ENCODE measurements around the gene CHMP1A.
"Not testable (repeated sequence)": the region's sequence is repeated elsewhere in the genome, so short reads cannot be mapped to it uniquely, and the experiment has no call there.

The CHMP1A gene

DNA sequence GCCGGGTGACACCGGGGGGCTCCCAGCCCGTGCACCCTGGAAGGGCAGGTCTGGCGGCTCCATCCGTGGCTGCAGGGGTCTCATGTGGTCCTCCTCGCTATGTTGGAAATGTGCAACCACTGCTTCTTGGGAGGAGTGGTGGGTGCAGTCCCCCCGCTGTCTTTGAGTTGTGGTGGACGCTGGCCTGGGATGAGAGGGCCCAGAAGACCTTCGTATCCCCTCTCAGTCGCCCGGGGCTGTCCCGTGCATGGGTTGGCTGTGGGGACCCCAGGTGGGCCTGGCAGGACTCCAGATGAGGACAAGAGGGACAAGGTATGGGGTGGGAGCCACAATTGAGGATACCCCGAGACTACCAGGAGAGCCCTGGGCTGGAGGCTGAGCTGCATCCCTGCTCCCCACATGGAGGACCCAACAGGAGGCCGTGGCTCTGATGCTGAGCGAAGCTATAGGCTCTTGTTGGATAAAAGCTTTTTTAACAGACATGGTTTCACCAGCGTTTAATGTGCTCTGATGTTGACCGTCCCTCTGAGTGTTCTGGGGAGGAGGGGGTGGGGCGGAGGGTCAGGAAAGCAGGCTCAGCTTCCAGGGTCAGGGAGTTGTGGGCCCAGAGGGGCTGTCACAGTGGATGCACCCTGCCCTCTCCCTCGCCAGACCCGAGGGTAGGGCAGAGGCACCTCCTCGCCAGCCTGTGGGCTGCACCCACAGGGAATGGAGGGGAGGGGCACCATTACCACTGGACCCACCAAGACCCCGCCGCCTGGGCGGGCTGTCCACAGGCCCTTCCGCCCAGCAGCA, 38.6 kb upstream of the CHMP1A start:
- Mint-ChIP-seq H3K27ac (no peak overlapping the region), H3K4me1 (ENCODE audit: low read depth) (peaks cover 28% of the 10 kb centered on the region), H3K36me3 (ENCODE audit: low read depth) (peaks cover 71% of the 10 kb centered on the region), H3K27me3 (no peaks in the 10 kb centered on the region), H3K4me3 (no peak overlapping the region), H3K9me3 (no peaks in the 10 kb centered on the region)
- no peak for DNase-seq

GRCh38 chr16:89695086-89695874, 37.8 kb upstream of the CHMP1A start:
- H3K4me1 Mint-ChIP-seq (ENCODE audit: low read depth): peaks cover 24% of the 10 kb centered on the region
- peaks cover 78% of the 10 kb centered on the region for H3K36me3 Mint-ChIP-seq (ENCODE audit: low read depth)
- H3K9me3 Mint-ChIP-seq: no peaks in the 10 kb centered on the region
- H3K27ac Mint-ChIP-seq: peak overlapping the region; percentile 22
- no peak overlapping the region for H3K4me3 Mint-ChIP-seq
- no peak for DNase-seq
- H3K27me3 Mint-ChIP-seq: no peaks in the 10 kb centered on the region

GRCh38 chr16:89694784-89695085, 37.2 kb upstream of the CHMP1A start:
- not testable (repeated sequence) for H3K4me3 Mint-ChIP-seq, H3K27me3 Mint-ChIP-seq, H3K9me3 Mint-ChIP-seq, DNase-seq
- Mint-ChIP-seq H3K27ac (peak overlapping the region; percentile 18), H3K36me3 (ENCODE audit: low read depth) (peaks cover 80% of the 10 kb centered on the region), H3K4me1 (ENCODE audit: low read depth) (peaks cover 19% of the 10 kb centered on the region)

GRCh38 chr16:89693931-89694783, 36.6 kb upstream of the CHMP1A start:
- H3K4me3 Mint-ChIP-seq: no peak overlapping the region
- H3K36me3 Mint-ChIP-seq (ENCODE audit: low read depth): peaks cover 82% of the 10 kb centered on the region
- peaks cover 16% of the 10 kb centered on the region for H3K4me1 Mint-ChIP-seq (ENCODE audit: low read depth)
- no peaks in the 10 kb centered on the region for H3K27me3 Mint-ChIP-seq
- no peaks in the 10 kb centered on the region for H3K9me3 Mint-ChIP-seq
- DNase-seq: no peak
- H3K27ac Mint-ChIP-seq: no peak overlapping the region

DNA sequence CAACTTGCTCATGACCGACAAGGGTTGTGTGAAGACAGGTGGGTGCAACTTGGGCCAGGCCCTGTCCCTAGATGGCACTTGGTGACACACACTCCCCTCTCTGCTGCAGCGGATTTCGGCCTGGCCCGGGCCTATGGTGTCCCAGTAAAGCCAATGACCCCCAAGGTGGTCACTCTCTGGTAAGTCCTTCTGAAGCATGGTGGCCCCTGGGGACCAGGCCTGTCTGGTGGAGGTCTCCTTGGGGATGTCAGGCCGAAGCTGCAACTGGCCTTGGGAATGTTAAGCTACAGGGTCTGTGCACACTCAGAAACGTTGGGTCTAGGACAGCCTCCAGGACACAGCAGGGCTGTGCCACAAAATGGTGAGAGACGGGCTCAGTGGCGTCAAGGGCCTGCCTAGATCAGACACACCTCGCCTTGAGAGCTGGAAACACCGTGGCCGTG, 35.8 kb upstream of the CHMP1A start:
- H3K4me3 Mint-ChIP-seq: no peak overlapping the region
- no peaks in the 10 kb centered on the region for H3K27me3 Mint-ChIP-seq
- peak overlapping the region; percentile 37 for H3K27ac Mint-ChIP-seq
- no peaks in the 10 kb centered on the region for H3K9me3 Mint-ChIP-seq
- peaks cover 83% of the 10 kb centered on the region for H3K36me3 Mint-ChIP-seq (ENCODE audit: low read depth)
- no peak for DNase-seq
- peaks cover 17% of the 10 kb centered on the region for H3K4me1 Mint-ChIP-seq (ENCODE audit: low read depth)

GRCh38 chr16:89691986-89692569, 34.6 kb upstream of the CHMP1A start:
- Mint-ChIP-seq H3K4me1 (ENCODE audit: low read depth) (peaks cover 27% of the 10 kb centered on the region), H3K27ac (no peak overlapping the region), H3K27me3 (no peaks in the 10 kb centered on the region), H3K9me3 (no peaks in the 10 kb centered on the region), H3K4me3 (no peak overlapping the region), H3K36me3 (ENCODE audit: low read depth) (peaks cover 90% of the 10 kb centered on the region)
- DNase-seq: no peak

DNA sequence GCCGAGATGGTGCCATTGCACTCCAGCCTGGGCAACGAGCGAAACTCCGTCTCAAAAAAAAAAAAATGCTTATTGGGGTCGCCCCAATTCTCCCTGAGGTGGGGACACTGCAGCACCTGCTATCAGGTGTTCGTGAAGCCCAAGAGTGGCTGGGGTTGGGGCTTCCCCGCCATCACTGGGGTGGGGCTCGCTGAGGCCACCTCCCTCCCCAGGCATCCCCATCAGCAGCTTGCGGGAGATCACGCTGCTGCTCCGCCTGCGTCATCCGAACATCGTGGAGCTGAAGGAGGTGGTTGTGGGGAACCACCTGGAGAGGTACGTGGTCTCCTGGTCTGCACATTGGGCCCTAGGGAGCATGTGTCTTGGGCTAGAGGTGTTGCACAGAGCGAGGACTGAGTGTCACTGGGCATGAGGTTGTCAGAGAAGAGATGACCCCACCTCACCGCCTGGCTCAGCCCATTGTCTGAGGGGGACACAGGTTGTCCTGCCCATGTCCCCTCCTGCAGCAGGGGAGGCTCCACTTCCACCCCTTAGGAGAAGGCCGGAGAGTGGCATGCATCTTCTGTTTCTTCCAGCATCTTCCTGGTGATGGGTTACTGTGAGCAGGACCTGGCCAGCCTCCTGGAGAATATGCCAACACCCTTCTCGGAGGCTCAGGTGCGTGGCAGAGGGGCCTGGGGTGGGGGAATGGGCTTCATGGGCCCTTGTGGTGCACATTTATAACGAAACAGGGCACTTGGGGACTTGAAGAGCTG, 33.9 kb upstream of the CHMP1A start:
- Mint-ChIP-seq H3K36me3 (ENCODE audit: low read depth) (peaks cover 88% of the 10 kb centered on the region), H3K9me3 (no peaks in the 10 kb centered on the region), H3K27me3 (no peaks in the 10 kb centered on the region), H3K27ac (no peak overlapping the region), H3K4me3 (no peak overlapping the region), H3K4me1 (ENCODE audit: low read depth) (peaks cover 26% of the 10 kb centered on the region)
- no peak for DNase-seq

GRCh38 chr16:89690392-89690901, 32.9 kb upstream of the CHMP1A start:
- peaks cover 84% of the 10 kb centered on the region for H3K36me3 Mint-ChIP-seq (ENCODE audit: low read depth)
- H3K4me3 Mint-ChIP-seq: no peak overlapping the region
- H3K4me1 Mint-ChIP-seq (ENCODE audit: low read depth): peaks cover 23% of the 10 kb centered on the region
- H3K27ac Mint-ChIP-seq: no peak overlapping the region
- H3K27me3 Mint-ChIP-seq: no peaks in the 10 kb centered on the region
- no peaks in the 10 kb centered on the region for H3K9me3 Mint-ChIP-seq
- no peak for DNase-seq

DNA sequence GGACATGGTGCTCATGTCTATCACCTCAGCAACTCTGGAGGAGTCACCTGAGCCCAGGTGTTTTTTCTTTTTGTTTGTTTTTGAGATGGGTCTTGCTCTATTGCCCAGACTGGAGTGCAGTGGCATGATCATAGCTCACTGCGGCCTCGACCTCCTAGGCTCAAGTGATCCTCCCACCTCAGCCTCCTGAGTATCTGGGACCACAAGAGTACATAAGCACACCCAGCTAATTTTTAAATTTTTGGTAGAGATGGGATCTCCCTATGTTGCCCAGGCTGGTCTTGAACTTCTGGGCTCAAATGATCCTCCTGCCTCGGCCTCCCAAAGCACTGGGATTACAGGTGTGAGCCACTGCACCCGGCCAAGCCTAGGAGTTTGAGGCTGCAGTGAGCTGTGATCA, 32.1 kb upstream of the CHMP1A start:
- not testable (repeated sequence) for H3K4me3 Mint-ChIP-seq, H3K9me3 Mint-ChIP-seq, H3K27ac Mint-ChIP-seq, H3K27me3 Mint-ChIP-seq, DNase-seq
- Mint-ChIP-seq H3K4me1 (ENCODE audit: low read depth) (peaks cover 19% of the 10 kb centered on the region), H3K36me3 (ENCODE audit: low read depth) (peaks cover 81% of the 10 kb centered on the region)

- H3K4me3 Mint-ChIP-seq: no peak overlapping the region
- H3K27me3 Mint-ChIP-seq: no peaks in the 10 kb centered on the region
- no peaks in the 10 kb centered on the region for H3K9me3 Mint-ChIP-seq
- DNase-seq: no peak
- peaks cover 78% of the 10 kb centered on the region for H3K36me3 Mint-ChIP-seq (ENCODE audit: low read depth)
- H3K27ac Mint-ChIP-seq: peak overlapping the region; percentile 14
- peaks cover 19% of the 10 kb centered on the region for H3K4me1 Mint-ChIP-seq (ENCODE audit: low read depth)
Measured at GRCh38 chr16:89689142-89689541, 31.6 kb upstream of the CHMP1A start.

GRCh38 chr16:89688395-89688794, 30.9 kb upstream of the CHMP1A start:
- peaks cover 71% of the 10 kb centered on the region for H3K36me3 Mint-ChIP-seq (ENCODE audit: low read depth)
- H3K4me3 Mint-ChIP-seq: peak overlapping the region; percentile 89
- no peak for DNase-seq
- no peaks in the 10 kb centered on the region for H3K9me3 Mint-ChIP-seq
- H3K4me1 Mint-ChIP-seq (ENCODE audit: low read depth): peaks cover 19% of the 10 kb centered on the region
- H3K27me3 Mint-ChIP-seq: no peaks in the 10 kb centered on the region
- peak overlapping the region; percentile 61 for H3K27ac Mint-ChIP-seq

DNA sequence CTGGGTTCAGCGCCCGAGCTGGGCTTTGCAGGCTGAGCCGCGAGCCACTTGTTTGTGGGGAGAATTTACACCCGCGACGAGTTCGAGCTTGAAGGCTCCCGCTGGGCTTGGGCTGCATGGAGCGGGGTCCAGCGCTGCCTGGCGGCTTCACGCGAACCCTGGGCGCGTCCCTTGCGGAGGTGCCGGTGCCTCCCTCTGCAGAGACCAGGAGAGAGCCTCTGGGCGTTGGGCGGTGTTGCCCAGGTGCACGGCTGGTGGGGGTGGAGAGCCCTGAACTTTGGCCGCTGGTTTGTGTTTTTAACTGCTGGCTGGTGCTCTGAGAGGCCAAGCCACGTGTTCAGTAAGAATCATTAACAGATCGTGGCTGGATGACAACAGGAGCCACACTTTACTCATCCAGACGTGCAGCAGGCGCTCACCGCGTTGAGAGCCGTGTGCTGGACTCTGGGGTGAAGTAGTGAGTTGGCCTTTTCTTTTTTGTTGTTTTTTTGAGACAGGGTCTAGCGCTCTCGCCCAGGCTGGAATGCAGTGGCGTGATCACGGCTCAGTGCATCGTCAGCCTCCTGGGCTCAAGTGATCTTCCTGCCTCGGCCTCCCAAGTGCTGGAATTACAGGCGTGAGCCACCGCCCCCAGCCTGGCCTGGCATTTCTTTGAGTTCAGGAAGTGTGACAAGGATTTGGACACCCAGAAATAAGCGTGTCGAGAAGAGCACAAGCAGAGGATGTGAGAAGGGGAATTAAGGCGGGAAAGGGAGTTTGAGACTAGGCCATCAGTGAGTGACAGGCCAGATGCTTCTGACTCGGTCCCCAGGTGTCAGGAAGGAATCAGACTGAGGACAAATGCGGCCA, 29.8 kb upstream of the CHMP1A start:
- Mint-ChIP-seq H3K27ac (peak overlapping the region; percentile 96), H3K9me3 (no peaks in the 10 kb centered on the region), H3K4me3 (peak overlapping the region; percentile 89), H3K36me3 (ENCODE audit: low read depth) (peaks cover 60% of the 10 kb centered on the region), H3K4me1 (ENCODE audit: low read depth) (peaks cover 19% of the 10 kb centered on the region), H3K27me3 (no peaks in the 10 kb centered on the region)
- DNase-seq: no peak
